Activated CD4-positive, alpha-beta T cell treated with anti-CD3 and anti-CD28 coated beads, Interleukin-2, amount 10 ng/mL, durations not matched to agents 24 days and 14 days (primary cell): ENCODE measurements around the gene ACOX3. TPM values are rescaled to one million over a fixed set of nuclear protein-coding genes. Genes with fewer than 3 reads are reported as not detected.

Source experiments
- DNase-seq: peaks from one replicate; pipeline ENCODE4 v3.0.0; 2022
- H3K27ac Mint-ChIP-seq: one replicate; pipeline ENCODE4 v1.8.0; 2022; ENCODE audit warnings: mild to moderate bottlenecking, mixed read lengths
- H3K27me3 Mint-ChIP-seq: one replicate; pipeline ENCODE4 v1.8.0; 2022; ENCODE audit warnings: mixed read lengths
- H3K36me3 Mint-ChIP-seq: one replicate; pipeline ENCODE4 v1.8.0; 2022; ENCODE audit warnings: low read depth, mild to moderate bottlenecking, mixed read lengths
- H3K4me1 Mint-ChIP-seq: one replicate; pipeline ENCODE4 v1.8.0; 2021; ENCODE audit warnings: mixed read lengths
- H3K4me3 Mint-ChIP-seq: one replicate; pipeline ENCODE4 v1.8.0; 2022; ENCODE audit warnings: mild to moderate bottlenecking, moderate library complexity, mixed read lengths
- H3K9me3 Mint-ChIP-seq: one replicate; pipeline ENCODE4 v1.8.0; 2021; ENCODE audit warnings: mixed read lengths
- intact Hi-C: fragments of 100-400 bp; cut with micrococcal nuclease; formaldehyde crosslinking; loops from one replicate; pipeline ENCODE4 v1.15.1; 2023
- total RNA-seq: library from RNA; stranded (reverse); gene quantifications from 2 replicates; pipeline ENCODE4 v1.2.3, GENCODE V29; 2022

The ACOX3 gene
- total RNA-seq, 1 donor from 2014 or later: 20.5 TPM

DNA sequence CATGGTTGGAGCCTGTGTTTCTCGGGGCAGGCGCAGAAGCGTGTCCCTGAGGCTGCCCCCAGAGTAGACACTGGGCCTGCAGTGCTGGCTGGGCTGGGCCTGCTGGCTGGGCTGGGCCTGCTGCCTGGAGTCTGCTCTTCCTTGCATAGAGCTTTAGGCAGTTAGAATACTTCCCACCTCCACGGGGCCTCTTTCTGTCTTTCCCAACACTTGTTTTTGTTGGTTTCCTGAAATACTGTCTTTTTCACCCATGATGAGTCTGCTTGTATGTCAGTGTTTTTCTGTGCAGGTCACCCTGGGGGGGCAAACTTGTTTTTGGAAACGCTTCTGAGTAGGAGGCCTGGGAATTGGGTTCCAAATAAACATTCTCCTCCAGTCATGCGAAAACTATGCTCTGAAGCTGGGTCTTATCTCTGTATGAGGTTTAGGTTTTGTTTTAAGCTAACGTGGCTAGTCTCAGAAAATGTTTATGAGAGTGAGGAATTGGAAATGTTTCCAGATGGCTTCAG, 32.2 kb upstream of the ACOX3 start:
- Mint-ChIP-seq H3K4me1 (no peaks in the 10 kb centered on the region), H3K36me3 (peaks cover 13% of the 10 kb centered on the region), H3K9me3 (no peaks in the 10 kb centered on the region), H3K27ac (no peak overlapping the region), H3K27me3 (no peaks in the 10 kb centered on the region), H3K4me3 (no peak overlapping the region)
- no peak for DNase-seq
- intact Hi-C loops: no loop called here

GRCh38 chr4:8472158-8472688, 31.7 kb upstream of the ACOX3 start:
- Mint-ChIP-seq H3K4me3 (no peak overlapping the region), H3K36me3 (peaks cover 13% of the 10 kb centered on the region), H3K9me3 (no peaks in the 10 kb centered on the region), H3K4me1 (no peaks in the 10 kb centered on the region), H3K27me3 (no peaks in the 10 kb centered on the region), H3K27ac (no peak overlapping the region)
- intact Hi-C loops: no loop called here
- DNase-seq: no peak

- H3K36me3 Mint-ChIP-seq: peaks cover 16% of the 10 kb centered on the region
- no peaks in the 10 kb centered on the region for H3K4me1 Mint-ChIP-seq
- no peak for DNase-seq
- intact Hi-C loops: no loop called here
- H3K9me3 Mint-ChIP-seq: no peaks in the 10 kb centered on the region
- H3K4me3 Mint-ChIP-seq: no peak overlapping the region
- H3K27ac Mint-ChIP-seq: no peak overlapping the region
- H3K27me3 Mint-ChIP-seq: no peaks in the 10 kb centered on the region
These were observed 30.8 kb upstream of the ACOX3 start for GRCh38 chr4:8471211-8471875.

GRCh38 chr4:8470451-8471024, 30.0 kb upstream of the ACOX3 start:
- H3K27ac Mint-ChIP-seq: no peak overlapping the region
- no peaks in the 10 kb centered on the region for H3K27me3 Mint-ChIP-seq
- no peak overlapping the region for H3K4me3 Mint-ChIP-seq
- H3K9me3 Mint-ChIP-seq: no peaks in the 10 kb centered on the region
- intact Hi-C loops: no loop called here
- no peak for DNase-seq
- H3K4me1 Mint-ChIP-seq: no peaks in the 10 kb centered on the region
- H3K36me3 Mint-ChIP-seq: peaks cover 17% of the 10 kb centered on the region

- no peaks in the 10 kb centered on the region for H3K4me1 Mint-ChIP-seq
- H3K4me3 Mint-ChIP-seq: no peak overlapping the region
- intact Hi-C loops: loop anchor here (2.0 kb wide), 1 partner anchor 77 kb away; no protein-coding TSS in a partner anchor
- no peak for DNase-seq
- H3K9me3 Mint-ChIP-seq: no peaks in the 10 kb centered on the region
- no peaks in the 10 kb centered on the region for H3K27me3 Mint-ChIP-seq
- no peak overlapping the region for H3K27ac Mint-ChIP-seq
- H3K36me3 Mint-ChIP-seq: peaks cover 24% of the 10 kb centered on the region
These were observed 29.0 kb upstream of the ACOX3 start for GRCh38 chr4:8469550-8469949.

DNA sequence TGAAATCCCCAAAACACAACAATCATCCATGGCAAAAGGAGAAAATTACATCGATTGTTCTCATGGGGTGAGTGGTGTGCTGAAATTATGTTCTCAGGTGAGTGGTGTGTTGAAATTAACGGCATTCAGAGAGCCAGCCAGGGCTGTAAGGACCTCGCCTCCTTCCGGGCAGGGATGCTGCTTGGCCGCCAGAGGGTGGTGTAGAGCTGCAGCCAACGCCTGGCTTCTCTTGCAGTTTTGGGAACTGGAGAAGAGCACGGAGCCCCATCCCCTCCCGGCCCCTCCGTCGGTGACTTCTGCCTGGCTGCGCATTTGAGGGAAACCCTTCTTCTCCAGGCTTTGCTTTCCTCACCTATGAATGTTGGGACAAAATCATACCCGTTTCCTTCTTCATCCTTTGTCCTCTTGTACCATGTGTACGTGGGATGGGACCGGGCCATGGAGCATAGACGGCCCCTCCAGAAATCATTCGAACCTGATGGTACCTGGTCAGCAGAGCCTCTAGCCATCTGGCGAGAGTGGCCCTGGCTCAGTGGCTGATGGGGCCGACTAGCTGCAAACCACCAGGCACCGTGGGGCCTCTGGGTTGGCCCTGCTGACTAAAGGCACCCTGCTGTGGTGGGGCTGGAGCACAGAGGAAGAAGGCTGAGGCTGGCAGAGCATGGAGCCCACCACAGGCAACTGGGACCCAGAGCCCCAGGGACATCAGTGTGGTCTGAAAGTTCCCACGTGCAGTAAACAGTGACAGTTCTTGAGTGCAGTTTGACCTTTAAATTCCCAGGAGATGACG, 28.4 kb upstream of the ACOX3 start:
- DNase-seq: peak; percentile 87
- no peak overlapping the region for H3K4me3 Mint-ChIP-seq

DNA sequence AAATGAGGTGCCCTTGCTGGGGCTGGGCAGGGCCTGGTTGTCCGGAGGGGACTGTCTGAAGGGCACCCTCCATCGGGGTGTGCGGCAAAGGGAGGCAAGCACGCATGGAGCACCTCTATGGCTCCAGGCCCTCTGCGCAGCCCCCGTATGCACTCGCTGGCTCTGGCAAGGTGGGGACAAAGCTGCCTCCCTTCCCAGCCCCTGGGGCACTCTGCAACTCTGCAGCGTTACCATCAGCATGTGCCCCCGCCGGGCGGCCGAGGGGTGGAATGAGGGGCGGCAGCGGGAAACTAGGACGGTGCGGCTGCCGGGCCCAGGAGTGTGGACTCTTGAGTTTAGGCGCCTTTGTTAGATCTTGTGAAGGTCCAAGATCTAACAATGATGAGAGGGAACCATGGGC, 26.5 kb upstream of the ACOX3 start:
- H3K4me1 Mint-ChIP-seq: no peaks in the 10 kb centered on the region
- no peaks in the 10 kb centered on the region for H3K9me3 Mint-ChIP-seq
- H3K4me3 Mint-ChIP-seq: no peak overlapping the region
- H3K27ac Mint-ChIP-seq: no peak overlapping the region
- no peak for DNase-seq
- peaks cover 29% of the 10 kb centered on the region for H3K36me3 Mint-ChIP-seq
- no peaks in the 10 kb centered on the region for H3K27me3 Mint-ChIP-seq
- intact Hi-C loops: no loop called here

More for the DNA sequence above, 28.4 kb upstream of the ACOX3 start:
- Mint-ChIP-seq H3K36me3 (peaks cover 27% of the 10 kb centered on the region), H3K4me1 (no peaks in the 10 kb centered on the region), H3K9me3 (no peaks in the 10 kb centered on the region), H3K27ac (no peak overlapping the region), H3K27me3 (no peaks in the 10 kb centered on the region)
- intact Hi-C loops: loop anchor here (1.0 to 2.0 kb wide), 2 partner anchors 78 to 125 kb away; no protein-coding TSS in a partner anchor

GRCh38 chr4:8465615-8466611, 25.4 kb upstream of the ACOX3 start:
- intact Hi-C loops: no loop called here
- no peak overlapping the region for H3K4me3 Mint-ChIP-seq
- no peaks in the 10 kb centered on the region for H3K4me1 Mint-ChIP-seq
- peaks cover 32% of the 10 kb centered on the region for H3K36me3 Mint-ChIP-seq
- H3K27ac Mint-ChIP-seq: no peak overlapping the region
- no peaks in the 10 kb centered on the region for H3K27me3 Mint-ChIP-seq
- DNase-seq: no peak
- no peaks in the 10 kb centered on the region for H3K9me3 Mint-ChIP-seq

DNA sequence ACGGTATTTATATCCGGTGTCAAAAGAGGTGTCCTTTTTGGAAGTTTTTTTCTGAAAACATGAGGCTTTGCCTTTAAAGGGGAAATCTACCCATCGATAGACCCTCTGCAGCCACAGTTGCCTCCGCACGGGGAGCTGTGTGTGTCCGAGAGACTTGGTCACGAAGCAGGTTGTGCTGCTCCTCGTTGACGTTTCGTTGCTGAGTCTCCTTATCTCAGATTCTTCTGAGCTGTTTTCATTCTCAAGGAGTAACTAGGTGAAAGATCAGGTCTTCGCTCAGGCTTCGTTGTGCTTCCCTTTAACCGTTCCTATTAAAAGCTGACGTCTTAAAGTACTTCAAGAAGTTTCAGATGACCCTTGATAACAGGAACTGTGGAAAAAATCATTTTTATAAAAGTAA, 23.9 kb upstream of the ACOX3 start:
- no peaks in the 10 kb centered on the region for H3K4me1 Mint-ChIP-seq
- H3K4me3 Mint-ChIP-seq: no peak overlapping the region
- no peak overlapping the region for H3K27ac Mint-ChIP-seq
- intact Hi-C loops: no loop called here
- H3K36me3 Mint-ChIP-seq: peaks cover 35% of the 10 kb centered on the region
- H3K27me3 Mint-ChIP-seq: no peaks in the 10 kb centered on the region
- H3K9me3 Mint-ChIP-seq: no peaks in the 10 kb centered on the region
- DNase-seq: no peak

DNA sequence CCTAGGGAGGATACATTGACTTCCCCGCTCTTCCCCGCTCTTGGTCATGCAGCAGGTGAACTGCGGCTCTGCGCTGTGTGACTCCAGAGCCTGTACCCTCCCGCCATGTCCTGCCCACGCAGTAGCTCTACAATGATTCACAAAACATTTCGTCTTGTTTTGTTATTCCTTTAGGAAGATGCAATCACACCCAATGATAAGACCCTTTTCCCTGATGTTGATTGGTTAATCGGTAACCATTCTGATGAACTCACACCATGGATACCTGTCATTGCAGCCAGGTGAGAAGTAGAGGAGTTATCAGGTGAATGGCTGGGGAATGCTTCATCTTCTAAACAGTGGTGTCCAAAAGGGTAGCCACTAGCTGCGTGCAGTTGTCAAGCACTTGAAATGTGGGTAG, 23.3 kb upstream of the ACOX3 start:
- Mint-ChIP-seq H3K4me3 (no peak overlapping the region), H3K27ac (no peak overlapping the region), H3K36me3 (peaks cover 34% of the 10 kb centered on the region), H3K27me3 (no peaks in the 10 kb centered on the region), H3K9me3 (no peaks in the 10 kb centered on the region), H3K4me1 (no peaks in the 10 kb centered on the region)
- intact Hi-C loops: no loop called here
- no peak for DNase-seq

GRCh38 chr4:8461616-8462015, 21.1 kb upstream of the ACOX3 start:
- DNase-seq: no peak
- Mint-ChIP-seq H3K27me3 (no peaks in the 10 kb centered on the region), H3K36me3 (peaks cover 34% of the 10 kb centered on the region), H3K27ac (no peak overlapping the region), H3K4me3 (no peak overlapping the region), H3K9me3 (no peaks in the 10 kb centered on the region), H3K4me1 (peaks cover 1% of the 10 kb centered on the region)
- intact Hi-C loops: no loop called here

GRCh38 chr4:8461086-8461485, 20.6 kb upstream of the ACOX3 start:
- intact Hi-C loops: no loop called here
- Mint-ChIP-seq H3K4me1 (peaks cover 1% of the 10 kb centered on the region), H3K4me3 (no peak overlapping the region), H3K27ac (no peak overlapping the region), H3K36me3 (peaks cover 37% of the 10 kb centered on the region), H3K9me3 (no peaks in the 10 kb centered on the region), H3K27me3 (no peaks in the 10 kb centered on the region)
- DNase-seq: no peak

DNA sequence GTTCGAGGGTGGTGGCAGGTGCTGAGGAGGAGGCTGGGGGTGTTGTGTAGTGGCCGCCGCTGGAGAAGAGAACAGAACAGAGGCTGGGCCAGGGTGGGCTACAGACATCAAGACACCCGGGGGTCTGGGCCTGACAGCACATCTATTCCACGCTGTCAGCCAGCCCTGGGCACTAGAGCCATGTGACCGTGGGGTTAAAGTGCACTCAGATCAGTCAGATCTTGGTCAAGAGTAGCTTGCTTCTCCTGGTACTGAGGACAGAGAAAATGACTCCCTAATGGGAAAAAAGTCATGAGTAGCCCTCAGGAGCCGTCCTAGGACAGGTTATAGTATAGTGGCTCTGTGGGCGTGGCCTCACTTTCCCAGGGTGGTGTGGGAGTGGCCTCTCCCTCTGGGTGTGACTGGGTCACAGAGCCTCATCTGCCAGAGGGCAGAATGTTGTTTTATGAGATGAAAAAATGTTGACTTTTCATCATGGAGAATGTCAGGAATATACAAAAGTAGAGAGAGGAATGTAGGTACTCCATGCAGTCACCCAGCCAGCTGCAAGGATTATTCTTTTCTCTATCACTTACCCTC, 19.4 kb upstream of the ACOX3 start:
- Mint-ChIP-seq H3K27me3 (no peaks in the 10 kb centered on the region), H3K36me3 (peaks cover 35% of the 10 kb centered on the region), H3K27ac (no peak overlapping the region), H3K4me1 (peaks cover 1% of the 10 kb centered on the region), H3K4me3 (no peak overlapping the region), H3K9me3 (no peaks in the 10 kb centered on the region)
- no peak for DNase-seq
- intact Hi-C loops: no loop called here
